Psoas muscle (tissue), 8 donors: ENCODE results near the gene GNLY. TPM values are rescaled to one million over a fixed set of nuclear protein-coding genes. Genes with fewer than 3 reads are reported as not detected.

Experiments
- ATAC-seq, 4 donors: fragments of 200-7000 bp; cut with Tn5 transposase; one replicate each; pipeline ENCODE4 v1.9.1; 2020; ENCODE audit warnings: moderate library complexity in 3 of 4, mild to moderate bottlenecking in 2 of 4
- DNase-seq, 2 donors: peaks; one replicate each; pipeline ENCODE4 v3.0.0-alpha.2; 2020
- H3K27ac ChIP-seq: fragments of 200-600 bp; one replicate; pipeline ENCODE4 v1.8.0; 2022
- H3K27me3 ChIP-seq, 3 donors: fragments of 200-600 bp in 1 of 3; one replicate each; pipeline versions ENCODE4 v1.6.1 to v1.8.0; 2013 to 2022; ENCODE audit warnings: low read length in 2 of 3, mild to moderate bottlenecking in 2 of 3, moderate library complexity in 1 of 3; ENCODE audit not compliant: insufficient read depth in 3 of 3
- H3K36me3 ChIP-seq, 2 donors: fragments of 200-600 bp in 1 of 2; one replicate each; pipeline versions ENCODE4 v1.6.1 to v1.8.0; 2013 to 2022; ENCODE audit warnings: low read depth in 1 of 2, mild to moderate bottlenecking in 1 of 2, moderate library complexity in 1 of 2; ENCODE audit not compliant: insufficient read depth in 1 of 2
- H3K4me1 ChIP-seq: fragments of 200-600 bp; one replicate; pipeline ENCODE4 v1.8.0; 2022
- H3K4me3 ChIP-seq: fragments of 200-600 bp; one replicate; pipeline ENCODE4 v1.8.0; 2022; ENCODE audit warnings: mild to moderate bottlenecking
- H3K9me3 ChIP-seq: fragments of 200-600 bp; one replicate; pipeline ENCODE4 v1.8.0; 2022
- WGBS, 3 donors: extraction: QIAGEN DNeasy Blood & Tissue Kit; methylation state at CpG; one replicate each; pipeline versions ENCODE4 v1.1.6 to v1.1.7; 2013; 5-methylcytosine and 5-hydroxymethylcytosine counted together
- intact Hi-C, 2 donors: fragments of 100-400 bp; cut with DNase I; formaldehyde crosslinking; loops; one replicate each; pipeline versions ENCODE4 v1.11.0 to v1.14.2; 2022
- polyA plus RNA-seq, 3 donors: library from polyadenylated mRNA; stranded (reverse); fragments of 200-250 nt; gene quantifications; one replicate each; pipeline ENCODE4 v1.2.3, GENCODE V29; 2013
- total RNA-seq, 4 donors: library from RNA; stranded (reverse); fragmentation: NEBNext Ultra II Directional in 2 of 4; extraction: Animal tissue kit (Norgen Biotek cat#: 25700) in 2 of 4; gene quantifications; one replicate each; pipeline versions ENCODE4 v1.2.1 to v1.2.4, GENCODE V29; 2021 to 2023
- TF ChIP-seq, protein P1 (sequence below): fragments of 200-600 bp; IDR thresholded peaks from one replicate; pipeline ENCODE4 v1.8.0; 2022; ENCODE audit warnings: antibody characterized with exemption
- donor health status: healthy with polysubstance abuse.
- donor health status: DM: no; HTN: no; CAD: no; lungs with moderate emphysema.
- donor health status: Bipolar disorder and iron deficiency.
- donor health status: healthy.
- donor health status: DM: yes; HTN: yes; CAD: no.
- donor health status: DM: no; HTN: no; CAD: no.
- donor health status: DM: no; HTN: no; CAD: no.
- donor health status: DM: yes; HTN: yes; CAD: no.

GNLY gene
- total and polyA plus RNA-seq, 7 donors = 0.58 to 31.6 (median 8.2) TPM

DNA sequence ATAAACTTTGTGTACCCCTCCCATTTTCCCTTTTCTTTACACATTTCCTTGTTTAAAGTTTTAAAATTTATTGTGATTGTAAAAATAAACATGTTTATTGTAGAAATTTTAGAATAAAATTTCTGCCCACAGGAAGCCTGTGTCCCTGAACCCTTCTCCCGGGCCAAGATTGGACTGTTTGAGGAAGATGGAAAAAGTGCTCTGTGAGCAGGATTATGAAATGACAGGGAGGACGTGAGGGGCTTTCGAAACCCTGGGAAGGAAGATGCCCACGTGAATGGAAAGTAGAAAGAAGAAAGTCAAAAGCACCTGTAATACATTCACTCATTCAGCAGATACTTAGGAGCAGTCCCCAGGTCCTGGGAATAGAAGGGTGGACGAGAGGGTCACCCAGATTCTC is 34.2 kb downstream of the GNLY start:
- intact Hi-C loops = loop anchor here in 1 of 2 donors (2.0 to 10.0 kb wide), 2 partner anchors 86 to 346 kb away; no protein-coding TSS in a partner anchor
- Histone ChIP-seq H3K27ac (peak overlapping the region; percentile 47), H3K4me3 (no peak overlapping the region), H3K9me3 (no peaks in the 10 kb centered on the region), H3K27me3 (no peaks in the 10 kb centered on the region), H3K4me1 (peaks cover 41% of the 10 kb centered on the region), H3K36me3 (no peaks in the 10 kb centered on the region)
- WGBS, 3 donors = 65 to 70% (median 70%) methylated on average over 5 of the region's 5 CpGs
- DNase-seq (no peak), ATAC-seq (no peak)
- TF ChIP-seq, protein P1, sequence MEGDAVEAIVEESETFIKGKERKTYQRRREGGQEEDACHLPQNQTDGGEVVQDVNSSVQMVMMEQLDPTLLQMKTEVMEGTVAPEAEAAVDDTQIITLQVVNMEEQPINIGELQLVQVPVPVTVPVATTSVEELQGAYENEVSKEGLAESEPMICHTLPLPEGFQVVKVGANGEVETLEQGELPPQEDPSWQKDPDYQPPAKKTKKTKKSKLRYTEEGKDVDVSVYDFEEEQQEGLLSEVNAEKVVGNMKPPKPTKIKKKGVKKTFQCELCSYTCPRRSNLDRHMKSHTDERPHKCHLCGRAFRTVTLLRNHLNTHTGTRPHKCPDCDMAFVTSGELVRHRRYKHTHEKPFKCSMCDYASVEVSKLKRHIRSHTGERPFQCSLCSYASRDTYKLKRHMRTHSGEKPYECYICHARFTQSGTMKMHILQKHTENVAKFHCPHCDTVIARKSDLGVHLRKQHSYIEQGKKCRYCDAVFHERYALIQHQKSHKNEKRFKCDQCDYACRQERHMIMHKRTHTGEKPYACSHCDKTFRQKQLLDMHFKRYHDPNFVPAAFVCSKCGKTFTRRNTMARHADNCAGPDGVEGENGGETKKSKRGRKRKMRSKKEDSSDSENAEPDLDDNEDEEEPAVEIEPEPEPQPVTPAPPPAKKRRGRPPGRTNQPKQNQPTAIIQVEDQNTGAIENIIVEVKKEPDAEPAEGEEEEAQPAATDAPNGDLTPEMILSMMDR = no peak

DNA sequence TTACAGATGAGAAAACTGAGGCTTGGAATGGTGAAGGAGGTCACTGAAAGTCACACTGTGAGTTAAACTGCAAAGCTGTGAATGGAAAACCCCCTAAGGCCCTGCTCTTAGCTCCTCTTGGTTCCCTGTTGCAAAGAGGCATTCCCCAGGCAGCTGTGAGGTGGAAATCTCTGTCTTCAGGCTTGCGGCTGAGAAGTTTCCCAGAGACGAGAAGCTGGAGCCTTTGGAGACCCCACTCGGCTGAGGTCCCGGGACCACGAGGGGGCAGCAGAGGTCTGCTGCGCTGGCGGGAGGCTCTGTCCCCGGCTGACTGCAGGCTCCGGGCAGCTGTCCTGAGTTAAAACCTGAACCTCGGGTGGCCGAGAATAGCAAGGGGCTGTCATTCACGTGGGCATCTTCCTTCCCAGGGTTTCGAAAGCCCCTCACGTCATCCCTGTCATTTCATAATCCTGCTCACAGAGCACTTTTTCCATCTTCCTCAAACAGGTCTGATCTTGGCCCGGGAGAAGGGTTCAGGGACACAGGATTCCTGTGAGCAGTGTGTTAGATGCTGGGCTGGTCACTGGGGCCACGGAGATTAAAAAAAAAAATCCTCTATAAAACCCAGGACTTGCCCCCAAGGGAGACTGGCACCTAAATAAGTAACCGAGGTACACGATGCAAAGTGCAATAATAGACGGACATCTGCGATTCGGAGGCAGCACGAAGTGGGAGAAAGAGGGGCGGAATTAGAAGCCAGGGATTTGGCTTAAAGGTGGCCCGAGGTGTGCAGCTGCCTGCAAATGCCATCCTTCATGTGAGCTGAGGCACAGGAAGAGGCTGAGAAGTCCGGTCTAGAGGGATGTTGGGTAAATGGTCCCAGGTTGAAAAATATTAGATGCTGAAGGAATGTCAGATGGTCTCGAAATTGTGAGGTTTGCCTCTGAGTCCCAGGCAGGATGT is 35.0 kb downstream of the GNLY start:
- 11 to 21% (median 13%) methylated on average over 25 to 26 of the region's 26 CpGs for WGBS, 3 donors
- H3K9me3 ChIP-seq = no peaks in the 10 kb centered on the region
- no peaks in the 10 kb centered on the region for H3K27me3 ChIP-seq
- peak; percentile 94 to 97 for DNase-seq
- H3K36me3 ChIP-seq = no peaks in the 10 kb centered on the region
- intact Hi-C loops = loop anchor here (1.0 to 10.0 kb wide), 3 partner anchors 85 to 346 kb away; no protein-coding TSS in a partner anchor
- peaks cover 48% of the 10 kb centered on the region for H3K4me1 ChIP-seq
- ATAC-seq = peak; percentile 79 to 81 (median 80)
- peak overlapping the region; percentile 98 for H3K27ac ChIP-seq
- no peak overlapping the region for H3K4me3 ChIP-seq
- TF ChIP-seq, protein P1 = peak; percentile 97

DNA sequence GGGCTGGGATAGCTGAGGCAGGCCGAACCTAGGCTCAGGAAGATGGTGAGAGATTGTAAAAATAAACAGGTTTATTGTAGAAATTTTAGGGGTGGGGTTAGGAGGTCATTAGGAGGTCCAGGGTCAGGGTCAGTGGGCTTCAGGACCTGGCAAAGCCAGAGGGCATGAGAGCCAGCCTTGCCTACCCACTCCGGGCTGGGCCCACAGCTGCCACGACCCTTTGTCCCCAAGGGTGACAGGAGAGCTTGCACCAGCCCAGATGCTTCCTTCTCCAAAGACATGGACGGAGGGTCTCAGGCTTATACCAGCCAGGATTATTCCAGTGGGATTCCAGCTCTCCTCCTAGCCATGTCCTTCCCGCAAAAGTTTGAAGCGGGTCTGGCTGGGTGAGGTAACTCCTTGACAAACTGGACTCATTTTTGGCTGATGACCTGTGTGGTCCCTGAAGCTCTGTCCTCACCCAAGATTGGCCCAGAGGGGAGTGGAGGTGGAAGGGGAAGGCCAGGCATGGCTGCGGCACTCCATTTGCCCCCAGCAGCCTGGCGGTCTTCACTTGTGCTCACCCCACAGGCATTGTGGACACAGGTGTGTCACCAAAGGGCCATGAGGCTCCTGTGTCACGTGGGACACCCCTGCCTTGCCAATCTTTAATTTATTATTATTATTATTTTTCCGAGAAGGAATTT is 35.8 kb downstream of the GNLY start:
- H3K9me3 ChIP-seq = no peaks in the 10 kb centered on the region
- intact Hi-C loops = loop anchor here (1.0 to 10.0 kb wide), 4 partner anchors 42 to 345 kb away; no protein-coding TSS in a partner anchor
- H3K4me1 ChIP-seq = peaks cover 56% of the 10 kb centered on the region
- DNase-seq = peak in 1 of 2 donors; percentile 45
- TF ChIP-seq, protein P1 = no peak
- H3K36me3 ChIP-seq = no peaks in the 10 kb centered on the region
- H3K4me3 ChIP-seq = no peak overlapping the region
- WGBS, 3 donors = 85 to 88% (median 86%) methylated on average over 10 of the region's 10 CpGs
- peak overlapping the region; percentile 98 for H3K27ac ChIP-seq
- no peak for ATAC-seq
- no peaks in the 10 kb centered on the region for H3K27me3 ChIP-seq

DNA sequence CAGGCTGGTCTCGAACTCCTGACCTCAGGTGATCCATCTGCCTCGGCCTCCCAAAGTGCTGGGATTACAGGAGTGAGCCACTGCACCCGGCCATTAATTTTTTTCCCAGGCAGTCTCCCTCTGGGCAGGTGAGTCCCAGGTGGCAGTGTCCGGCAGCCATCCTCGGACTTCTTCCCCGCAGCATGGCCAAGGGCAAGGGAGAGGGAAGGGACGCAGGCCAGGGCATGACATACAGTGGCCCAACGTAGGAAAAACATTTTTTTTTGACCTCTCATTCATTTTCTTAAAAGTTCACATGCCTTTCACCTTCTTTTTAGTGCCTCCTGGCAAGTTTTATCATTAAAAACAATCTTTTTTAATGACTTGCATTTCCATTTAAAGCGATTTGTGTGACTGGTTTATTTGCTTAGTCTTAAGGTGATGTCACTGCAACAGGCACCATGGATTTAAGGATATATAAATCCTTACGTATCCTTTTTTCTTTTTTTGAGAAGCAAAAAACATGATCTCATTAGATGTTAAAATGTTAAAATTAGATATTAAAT is 36.6 kb downstream of the GNLY start:
- Histone ChIP-seq H3K4me1 (peaks cover 63% of the 10 kb centered on the region), H3K9me3 (no peaks in the 10 kb centered on the region), H3K4me3 (no peak overlapping the region), H3K27ac (peak overlapping the region; percentile 98), H3K27me3 (no peaks in the 10 kb centered on the region), H3K36me3 (no peaks in the 10 kb centered on the region)
- DNase-seq (no peak), ATAC-seq (no peak)
- WGBS, 3 donors = 88 to 95% (median 89%) methylated on average over 10 of the region's 10 CpGs
- TF ChIP-seq, protein P1 = no peak
- intact Hi-C loops = loop anchor here in 1 of 2 donors (5.0 kb wide), 1 partner anchor 42 kb away; no protein-coding TSS in a partner anchor
